Lower leg skin (tissue), 3 donors: ENCODE measurements around the gene CASP4.

Experiments used
- CTCF ChIP-seq, 3 donors: fragments of 450-650 bp; IDR thresholded peaks; one replicate each; pipeline ENCODE4 v1.5.1; 2016; ENCODE audit warnings: antibody characterized with exemption in 3 of 3, mild to moderate bottlenecking in 3 of 3, moderate library complexity in 2 of 3
- POLR2A ChIP-seq, 2 donors: fragments of 450-650 bp; IDR thresholded peaks; one replicate each; pipeline ENCODE4 v1.6.1; 2016 to 2017; ENCODE audit warnings: antibody characterized with exemption in 2 of 2, mild to moderate bottlenecking in 1 of 2, moderate library complexity in 1 of 2

- TF ChIP-seq CTCF (IDR thresholded peaks at IDR 0.05) (no peak), POLR2A (IDR thresholded peaks at IDR 0.05) (no peak)
Observed at GRCh38 chr11:104995001-104995408, 26.6 kb upstream of the CASP4 start.
